GM21717 (cell line): ENCODE data around the gene CSRNP2.

Experiments used
- ATAC-seq: cut with Tn5 transposase; IDR thresholded peaks from one replicate; pipeline ENCODE4 v1.9.1; 2021; ENCODE audit warnings: mild to moderate bottlenecking, moderate library complexity; ENCODE audit not compliant: unreplicated experiment

The CSRNP2 gene, protein sequence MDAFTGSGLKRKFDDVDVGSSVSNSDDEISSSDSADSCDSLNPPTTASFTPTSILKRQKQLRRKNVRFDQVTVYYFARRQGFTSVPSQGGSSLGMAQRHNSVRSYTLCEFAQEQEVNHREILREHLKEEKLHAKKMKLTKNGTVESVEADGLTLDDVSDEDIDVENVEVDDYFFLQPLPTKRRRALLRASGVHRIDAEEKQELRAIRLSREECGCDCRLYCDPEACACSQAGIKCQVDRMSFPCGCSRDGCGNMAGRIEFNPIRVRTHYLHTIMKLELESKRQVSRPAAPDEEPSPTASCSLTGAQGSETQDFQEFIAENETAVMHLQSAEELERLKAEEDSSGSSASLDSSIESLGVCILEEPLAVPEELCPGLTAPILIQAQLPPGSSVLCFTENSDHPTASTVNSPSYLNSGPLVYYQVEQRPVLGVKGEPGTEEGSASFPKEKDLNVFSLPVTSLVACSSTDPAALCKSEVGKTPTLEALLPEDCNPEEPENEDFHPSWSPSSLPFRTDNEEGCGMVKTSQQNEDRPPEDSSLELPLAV

GRCh38 chr12:51083126-51083833 lies at the start of gene CSRNP2:
CSRNP2 (minus strand) TSS chr12:51083596; CDS start chr12:51076561, 7,035 bp downstream.
- peak; percentile 96 for ATAC-seq

DNA sequence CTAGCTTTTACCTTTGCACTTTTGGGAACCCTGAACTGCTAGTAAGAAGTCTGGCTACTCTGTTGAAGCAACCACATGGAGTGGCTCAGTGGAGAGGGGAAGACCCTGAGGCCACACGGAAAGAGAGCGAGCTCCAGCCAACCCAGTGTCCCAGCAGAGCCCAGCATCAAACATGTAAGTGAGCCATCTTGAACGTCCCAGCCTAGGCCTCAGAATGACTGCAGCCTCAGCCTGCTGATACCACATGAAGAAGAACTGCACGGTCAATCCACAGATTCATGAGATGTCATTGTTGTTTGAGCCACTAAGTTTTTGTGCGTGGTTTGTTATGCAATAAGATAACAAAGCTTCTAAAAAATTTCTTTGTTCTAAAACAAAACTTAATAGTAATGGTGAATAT lies 49.3 kb upstream of the CSRNP2 start:
- no peak for ATAC-seq

DNA sequence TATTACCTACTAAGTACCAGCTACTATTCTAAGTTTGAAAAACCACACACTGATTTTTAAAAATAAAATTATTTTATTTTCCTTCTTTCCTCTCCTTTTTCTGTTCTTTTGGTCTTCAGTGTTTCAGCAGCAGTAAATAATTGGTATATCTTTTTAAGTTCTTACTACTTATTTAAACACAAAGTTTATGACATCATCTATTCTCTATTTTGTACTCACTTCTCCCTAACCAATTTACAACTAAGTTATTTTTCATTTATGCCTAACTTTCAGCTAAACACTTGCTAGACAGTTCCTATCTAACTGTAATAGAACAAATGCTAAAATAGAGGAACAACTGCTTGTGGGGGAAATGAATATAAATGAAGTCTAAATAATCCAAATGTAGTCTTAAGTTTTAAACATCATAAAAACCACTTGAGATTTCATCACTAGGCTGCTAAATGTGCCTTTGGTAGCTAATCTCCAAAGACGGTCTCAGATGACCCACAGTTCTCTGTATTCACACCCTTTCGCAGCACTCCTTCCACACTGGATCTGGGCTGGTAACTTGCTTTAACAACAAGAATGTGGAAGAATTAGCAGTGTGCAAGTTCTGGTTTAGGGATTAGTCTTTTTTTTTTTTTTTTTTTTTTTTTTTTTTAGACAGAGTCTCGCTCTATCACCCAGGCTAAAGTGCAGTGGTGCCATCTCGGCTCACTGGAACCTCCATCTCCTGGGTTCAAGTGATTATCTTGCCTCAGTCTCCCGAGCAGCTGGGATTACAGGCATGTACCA lies 48.5 kb upstream of the CSRNP2 start:
- ATAC-seq = no peak

DNA sequence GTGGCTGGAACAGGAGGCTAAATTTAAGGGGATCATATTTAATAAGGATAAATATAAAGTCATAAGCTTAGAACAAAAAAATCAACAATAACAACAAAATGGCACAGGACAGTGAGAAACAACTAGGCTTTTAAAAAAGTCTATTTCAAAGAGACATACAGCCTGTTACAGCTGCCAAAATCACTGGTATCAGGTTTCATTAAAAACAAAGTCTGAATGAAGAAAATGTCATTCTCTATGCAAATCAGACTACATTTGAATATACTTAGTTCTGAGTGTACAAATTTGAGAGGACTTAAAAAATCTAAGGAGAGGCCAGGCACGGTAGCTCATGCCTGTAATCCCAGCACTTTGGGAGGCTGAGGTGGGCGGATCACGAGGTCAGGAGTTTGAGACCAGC lies 45.5 kb upstream of the CSRNP2 start:
- no peak for ATAC-seq

DNA sequence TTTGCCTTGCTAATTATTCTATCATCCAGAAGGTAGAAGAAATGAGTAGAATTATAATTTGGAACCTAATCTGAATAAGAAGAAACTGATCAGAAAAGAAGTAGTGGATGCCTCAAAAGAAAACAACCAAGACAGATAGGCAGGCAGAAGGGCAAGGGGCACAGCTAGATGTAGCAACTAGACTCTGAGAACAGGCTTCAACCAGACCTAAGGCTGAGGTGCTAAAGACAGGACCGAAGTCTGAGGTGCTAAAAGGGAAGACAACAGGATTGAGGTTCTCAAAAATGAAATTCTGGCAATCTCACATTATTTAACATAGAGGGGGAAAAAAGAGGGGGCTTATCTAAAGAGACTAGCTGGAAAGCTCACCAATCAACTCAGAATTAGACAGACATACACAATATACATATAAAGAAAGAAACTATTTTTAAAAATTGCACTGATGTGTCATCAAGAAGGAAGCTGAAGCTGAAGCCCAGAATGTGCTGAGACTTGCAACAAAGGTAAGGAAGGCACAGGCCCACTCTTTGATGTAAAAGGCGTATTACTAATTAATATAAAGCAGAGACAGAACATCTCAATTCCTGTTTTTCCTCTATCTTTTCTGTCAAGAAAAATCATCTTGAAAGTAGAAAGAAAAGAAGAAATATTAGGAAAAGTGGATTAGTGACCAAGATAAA lies 43.8 kb upstream of the CSRNP2 start:
- ATAC-seq = no peak

- ATAC-seq = no peak
These were observed 42.9 kb upstream of the CSRNP2 start for GRCh38 chr12:51126297-51126696.

GRCh38 chr12:51124504-51124903 lies 41.1 kb upstream of the CSRNP2 start:
- no peak for ATAC-seq

DNA sequence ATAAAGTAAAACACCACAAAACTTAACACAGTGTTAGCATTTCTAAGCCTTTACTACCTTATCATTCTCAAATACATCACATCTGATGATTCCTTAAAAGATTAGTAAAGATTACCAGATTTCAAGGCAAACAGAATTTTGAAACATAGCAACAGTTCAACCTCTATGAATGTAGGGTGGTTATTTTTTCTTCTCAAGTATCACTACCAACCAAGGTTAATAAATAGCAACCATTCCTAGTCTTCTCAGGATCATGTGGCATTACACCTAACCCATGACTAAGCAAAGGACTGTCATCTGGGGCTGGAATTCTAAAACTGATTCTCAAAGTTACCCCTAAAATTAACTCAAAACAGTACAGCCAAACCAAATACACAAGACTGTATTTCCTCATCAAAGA lies 39.4 kb upstream of the CSRNP2 start:
- no peak for ATAC-seq

DNA sequence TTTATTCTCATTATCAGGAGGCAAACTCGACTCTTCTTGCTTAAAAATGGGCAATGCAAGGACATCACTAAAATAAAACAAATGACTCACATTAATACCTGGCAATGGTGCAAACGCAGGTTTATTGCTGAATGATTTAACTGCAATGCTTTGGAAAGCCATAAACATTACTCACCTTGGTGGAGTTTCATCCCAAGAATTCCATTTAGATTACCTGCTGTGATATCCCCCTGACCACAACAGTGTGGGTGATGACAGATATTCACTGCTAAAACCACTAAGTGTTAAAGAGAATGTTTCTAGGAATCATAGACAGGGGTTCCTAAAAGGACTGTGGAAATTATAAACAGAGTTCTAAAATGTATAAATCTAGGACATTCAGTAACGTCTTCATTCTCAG lies 35.3 kb upstream of the CSRNP2 start:
- ATAC-seq = no peak

GRCh38 chr12:51115533-51115932 lies 32.1 kb upstream of the CSRNP2 start:
- ATAC-seq = no peak

- no peak for ATAC-seq
These were observed 24.7 kb upstream of the CSRNP2 start for GRCh38 chr12:51108136-51108535.

GRCh38 chr12:51103977-51104376 lies 20.6 kb upstream of the CSRNP2 start:
- no peak for ATAC-seq

DNA sequence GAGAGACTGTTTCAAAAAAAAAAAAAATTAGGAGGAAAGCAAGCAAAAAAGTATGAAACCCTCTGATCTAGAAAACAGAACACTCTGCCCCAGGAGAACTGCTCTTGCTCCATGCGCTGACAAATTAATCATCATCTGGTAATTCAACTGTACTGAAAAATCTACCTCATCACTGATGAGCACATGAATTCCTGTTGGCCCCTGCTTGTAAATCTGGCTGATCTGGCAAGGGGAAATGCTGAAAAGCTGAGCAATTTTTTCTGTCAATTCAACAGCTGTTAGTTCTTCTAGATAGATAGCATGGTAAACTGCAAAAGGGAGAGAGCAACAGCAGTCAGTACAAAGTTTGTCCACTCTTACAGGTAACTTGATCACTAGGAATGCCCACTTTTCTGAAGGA lies 15.2 kb upstream of the CSRNP2 start:
- ATAC-seq = no peak

GRCh38 chr12:51090705-51091229 lies 7.4 kb upstream of the CSRNP2 start:
- ATAC-seq = no peak

DNA sequence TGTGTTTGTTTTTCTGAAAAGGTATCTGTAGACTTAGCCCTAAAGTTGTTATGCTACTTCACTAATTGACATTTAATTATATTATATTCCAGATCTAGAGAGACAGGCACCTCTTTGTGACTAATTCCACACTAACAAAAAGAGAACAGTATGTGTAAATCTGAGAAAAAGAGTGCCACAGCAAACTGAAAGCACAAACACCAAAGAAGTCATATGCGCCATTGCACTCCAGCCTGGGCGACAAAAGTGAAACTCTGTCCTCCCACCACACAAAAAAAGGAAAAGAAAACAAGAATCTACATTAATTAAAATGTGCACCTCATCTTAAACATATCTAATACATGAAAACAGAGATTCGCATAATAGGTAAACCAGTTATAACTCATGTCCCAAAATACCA lies 4.4 kb upstream of the CSRNP2 start:
- no peak for ATAC-seq

DNA sequence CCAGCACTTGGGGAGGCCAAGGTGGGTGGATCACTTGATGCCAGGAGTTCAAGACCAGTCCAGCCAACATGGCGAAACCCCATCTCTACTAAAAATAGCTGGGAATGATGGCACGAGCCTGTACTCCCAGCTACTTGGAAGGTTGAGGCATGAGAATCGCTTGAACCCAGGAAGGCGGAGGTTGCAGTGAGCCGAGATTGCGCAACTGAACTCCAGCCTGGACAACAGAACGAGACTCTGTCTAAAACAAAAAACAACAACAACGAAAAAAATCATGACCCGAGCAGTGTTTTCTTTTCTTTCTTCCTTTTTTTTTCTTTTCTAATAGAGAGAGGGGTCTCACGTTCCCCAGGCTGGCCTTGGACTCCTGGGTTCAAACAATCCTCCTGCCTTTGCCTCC lies 3.5 kb upstream of the CSRNP2 start:
- ATAC-seq = no peak

DNA sequence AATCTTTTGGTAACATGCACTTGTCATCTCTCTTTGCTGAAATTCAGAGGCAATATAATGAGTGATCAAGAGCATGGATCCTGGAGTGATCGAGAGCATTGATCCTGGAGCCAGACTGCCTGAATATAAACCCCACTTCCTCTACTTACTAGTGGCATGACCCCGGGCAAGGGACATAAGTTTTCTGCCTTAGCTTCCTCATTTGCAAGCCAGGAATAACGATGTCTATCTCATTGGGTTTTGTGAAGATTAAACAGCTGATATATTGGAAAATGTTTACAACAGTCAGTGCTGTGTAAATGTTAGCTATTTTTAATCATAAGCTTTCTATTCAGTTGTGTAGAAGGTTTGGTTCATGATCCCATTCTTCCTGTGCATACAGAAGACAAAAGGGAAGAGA lies 2.4 kb upstream of the CSRNP2 start:
- no peak for ATAC-seq

GRCh38 chr12:51082561-51083125 lies 753 bp downstream of the CSRNP2 start:
- no peak for ATAC-seq

DNA sequence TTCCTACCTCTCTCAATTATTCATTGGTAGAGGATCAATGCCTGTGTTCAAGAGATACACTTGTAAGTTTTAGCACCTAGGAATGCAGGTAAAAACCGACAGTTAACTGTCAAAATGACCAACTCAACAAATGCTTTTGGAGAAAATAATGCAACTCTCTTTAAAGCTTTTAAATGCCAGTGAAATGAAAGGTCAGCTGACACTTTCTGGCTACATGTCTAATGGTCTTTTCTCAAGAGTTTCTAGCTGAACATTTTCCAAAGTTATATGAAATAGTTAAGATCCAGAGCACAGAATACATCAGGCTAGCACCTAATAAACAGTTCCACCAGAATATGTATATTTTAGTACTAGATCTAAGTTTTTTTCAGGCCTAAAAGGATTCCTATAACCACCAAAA lies 2.0 kb downstream of the CSRNP2 start:
- no peak for ATAC-seq

GRCh38 chr12:51080136-51080535 lies 3.3 kb downstream of the CSRNP2 start:
- ATAC-seq = no peak
